GDM1 (cell line): ENCODE measurements around the gene SLCO4A1.

Experiments
- DNase-seq: peaks from one replicate; lab custom pipeline; 2025; lab: John Stamatoyannopoulos, UW

SLCO4A1 gene, protein sequence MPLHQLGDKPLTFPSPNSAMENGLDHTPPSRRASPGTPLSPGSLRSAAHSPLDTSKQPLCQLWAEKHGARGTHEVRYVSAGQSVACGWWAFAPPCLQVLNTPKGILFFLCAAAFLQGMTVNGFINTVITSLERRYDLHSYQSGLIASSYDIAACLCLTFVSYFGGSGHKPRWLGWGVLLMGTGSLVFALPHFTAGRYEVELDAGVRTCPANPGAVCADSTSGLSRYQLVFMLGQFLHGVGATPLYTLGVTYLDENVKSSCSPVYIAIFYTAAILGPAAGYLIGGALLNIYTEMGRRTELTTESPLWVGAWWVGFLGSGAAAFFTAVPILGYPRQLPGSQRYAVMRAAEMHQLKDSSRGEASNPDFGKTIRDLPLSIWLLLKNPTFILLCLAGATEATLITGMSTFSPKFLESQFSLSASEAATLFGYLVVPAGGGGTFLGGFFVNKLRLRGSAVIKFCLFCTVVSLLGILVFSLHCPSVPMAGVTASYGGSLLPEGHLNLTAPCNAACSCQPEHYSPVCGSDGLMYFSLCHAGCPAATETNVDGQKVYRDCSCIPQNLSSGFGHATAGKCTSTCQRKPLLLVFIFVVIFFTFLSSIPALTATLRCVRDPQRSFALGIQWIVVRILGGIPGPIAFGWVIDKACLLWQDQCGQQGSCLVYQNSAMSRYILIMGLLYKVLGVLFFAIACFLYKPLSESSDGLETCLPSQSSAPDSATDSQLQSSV

GRCh38 chr20:62642051-62642665 is at the start of gene SLCO4A1:
TSS of gene SLCO4A1 (plus strand) at chr20:62642503. CDS start at chr20:62656455, 13,952 bp downstream.
- peak; percentile 89 for DNase-seq

- no peak for DNase-seq
Observed at GRCh38 chr20:62592506-62593177, 49.7 kb upstream of the SLCO4A1 start.

DNA sequence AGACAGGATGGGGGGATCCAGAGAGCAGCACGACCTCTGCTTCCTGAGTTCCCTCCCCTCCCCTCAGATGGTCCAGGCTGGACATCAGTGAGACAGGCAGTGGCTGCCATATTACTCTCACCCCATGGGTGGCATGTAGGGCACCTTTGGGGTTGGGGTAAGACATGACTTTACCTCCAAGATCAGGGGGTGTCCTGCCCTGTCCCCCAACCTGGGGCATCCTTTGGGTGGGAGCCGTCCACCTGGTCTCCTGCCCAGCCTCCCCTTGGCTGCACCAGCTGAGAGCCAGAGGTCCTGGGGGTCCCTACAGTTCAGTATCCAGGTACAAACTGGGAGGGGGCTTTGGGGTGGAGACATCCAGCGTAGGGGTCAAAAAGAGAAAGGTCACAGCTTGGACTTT is 48.7 kb upstream of the SLCO4A1 start:
- no peak for DNase-seq

GRCh38 chr20:62595069-62595468 is 47.2 kb upstream of the SLCO4A1 start:
- no peak for DNase-seq

GRCh38 chr20:62595491-62595890 is 46.8 kb upstream of the SLCO4A1 start:
- DNase-seq: no peak

DNA sequence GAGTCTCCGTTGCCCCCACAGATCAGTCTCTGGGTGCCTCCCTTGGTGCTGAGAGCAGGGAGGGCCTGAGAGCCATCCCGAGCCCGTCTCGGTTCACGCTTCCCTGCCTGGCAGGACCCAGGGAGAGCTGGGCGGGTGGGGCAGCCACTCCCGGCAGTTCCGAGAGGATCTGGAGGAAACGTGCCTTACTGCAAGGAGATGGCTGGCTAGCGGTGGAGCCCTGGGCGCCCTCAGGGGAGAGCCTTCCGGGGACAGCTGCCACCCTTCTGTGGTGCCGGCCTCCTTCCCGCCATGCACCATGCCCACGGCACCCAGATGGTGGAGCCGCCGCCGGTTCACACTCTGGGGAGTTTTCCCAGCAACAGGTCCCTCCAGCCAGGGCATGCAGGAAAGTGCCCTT is 45.8 kb upstream of the SLCO4A1 start:
- DNase-seq: no peak

DNA sequence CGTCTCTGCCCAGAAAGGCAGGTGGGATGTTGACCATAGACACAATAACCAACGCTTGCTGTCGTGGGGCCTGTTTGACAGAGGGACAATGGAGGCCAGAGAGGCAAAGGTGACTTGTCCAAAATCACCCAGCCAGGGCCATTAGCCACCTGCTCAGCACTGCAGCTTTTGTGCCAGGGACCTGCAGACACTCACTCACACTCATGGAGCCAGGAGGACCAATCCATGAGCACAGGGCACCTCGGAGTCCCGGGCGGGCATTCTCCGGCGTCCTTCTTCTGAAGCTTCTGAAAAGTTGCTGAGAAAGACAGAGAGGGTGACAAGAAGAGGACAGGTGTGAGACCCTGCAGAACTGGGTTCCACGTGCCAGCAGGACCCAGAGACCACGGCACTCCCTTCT is 45.4 kb upstream of the SLCO4A1 start:
- DNase-seq: no peak

DNA sequence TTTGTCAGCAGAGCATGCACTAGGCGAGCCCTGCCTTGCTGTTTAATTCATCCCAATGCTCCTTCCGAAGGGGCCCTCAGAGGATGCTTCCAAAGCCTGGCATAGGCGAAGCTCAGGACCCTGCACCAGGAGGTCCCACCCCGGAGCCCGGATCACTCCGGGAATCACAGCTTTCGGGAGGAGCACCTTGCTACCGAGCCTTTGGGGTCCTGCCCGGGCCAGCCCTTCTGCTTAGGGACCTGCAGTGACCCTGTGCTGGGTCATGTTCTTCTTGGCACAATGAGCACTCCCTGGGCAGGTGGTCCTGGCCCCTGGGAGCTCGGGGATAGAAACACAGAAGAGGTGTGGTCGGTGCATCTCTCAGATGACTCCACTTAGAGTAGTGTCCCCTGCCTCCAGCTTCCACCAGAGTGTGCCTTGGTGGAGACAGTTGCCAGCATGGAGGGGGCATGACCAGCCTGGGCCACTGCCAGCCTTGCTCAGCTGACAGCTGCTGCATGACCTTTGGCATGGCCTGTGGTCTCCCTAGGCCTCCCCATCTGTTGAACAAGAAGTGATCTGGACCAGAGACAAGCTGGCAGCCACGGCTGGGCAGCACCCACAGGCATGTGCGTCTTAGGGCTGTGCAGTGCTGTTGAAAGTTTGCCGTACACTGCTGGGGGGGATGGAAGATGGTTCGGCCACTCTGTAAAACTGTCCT is 44.7 kb upstream of the SLCO4A1 start:
- no peak for DNase-seq

- no peak for DNase-seq
Observed at GRCh38 chr20:62598761-62599194, 43.5 kb upstream of the SLCO4A1 start.

DNA sequence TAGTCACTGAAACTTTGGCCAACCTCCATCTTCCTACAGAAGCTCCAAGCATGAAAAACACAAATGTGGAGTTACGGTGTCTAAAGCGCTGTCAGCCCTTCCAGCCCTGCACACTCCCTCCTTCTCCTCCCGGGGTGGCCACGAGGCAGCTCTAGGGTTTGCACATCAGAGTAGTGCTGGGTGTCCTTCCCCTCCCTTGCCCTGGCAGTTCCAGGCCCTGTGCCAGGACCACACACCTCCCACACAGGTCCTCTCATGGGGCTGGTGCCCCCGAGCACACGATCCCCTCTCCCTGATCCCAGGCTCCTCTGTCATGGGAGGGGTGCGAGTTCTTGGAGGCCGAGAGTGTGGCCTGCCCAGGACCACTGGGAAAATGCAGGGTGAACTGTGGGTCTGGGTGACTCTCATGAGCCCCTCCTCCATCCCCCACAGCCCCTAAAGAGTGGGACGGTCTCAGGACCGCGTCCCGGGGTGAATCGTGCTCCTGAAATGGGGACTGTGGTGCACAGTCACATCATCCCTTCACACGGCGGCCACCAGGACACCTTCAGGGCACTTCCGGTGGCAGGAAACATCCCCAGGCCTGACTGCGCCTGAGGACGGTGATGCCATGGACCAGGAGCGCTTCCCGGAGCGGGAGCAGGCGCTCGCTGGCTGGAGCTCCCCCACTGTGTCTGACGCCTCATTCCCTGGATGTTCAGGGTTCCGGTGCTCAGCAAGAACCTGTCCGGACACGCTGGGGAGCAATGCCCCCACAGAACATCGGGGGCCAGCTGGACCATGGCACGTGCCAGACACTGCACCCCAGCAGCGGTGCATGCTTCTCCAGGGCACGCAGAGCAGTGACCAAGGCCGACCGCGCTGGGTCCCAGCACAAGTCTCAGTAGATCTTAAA is 42.8 kb upstream of the SLCO4A1 start:
- DNase-seq: no peak

- DNase-seq: no peak
Observed at GRCh38 chr20:62601172-62601571, 41.1 kb upstream of the SLCO4A1 start.

- DNase-seq: no peak
Observed at GRCh38 chr20:62601714-62602113, 40.6 kb upstream of the SLCO4A1 start.

GRCh38 chr20:62602550-62602949 is 39.8 kb upstream of the SLCO4A1 start:
- DNase-seq: no peak

DNA sequence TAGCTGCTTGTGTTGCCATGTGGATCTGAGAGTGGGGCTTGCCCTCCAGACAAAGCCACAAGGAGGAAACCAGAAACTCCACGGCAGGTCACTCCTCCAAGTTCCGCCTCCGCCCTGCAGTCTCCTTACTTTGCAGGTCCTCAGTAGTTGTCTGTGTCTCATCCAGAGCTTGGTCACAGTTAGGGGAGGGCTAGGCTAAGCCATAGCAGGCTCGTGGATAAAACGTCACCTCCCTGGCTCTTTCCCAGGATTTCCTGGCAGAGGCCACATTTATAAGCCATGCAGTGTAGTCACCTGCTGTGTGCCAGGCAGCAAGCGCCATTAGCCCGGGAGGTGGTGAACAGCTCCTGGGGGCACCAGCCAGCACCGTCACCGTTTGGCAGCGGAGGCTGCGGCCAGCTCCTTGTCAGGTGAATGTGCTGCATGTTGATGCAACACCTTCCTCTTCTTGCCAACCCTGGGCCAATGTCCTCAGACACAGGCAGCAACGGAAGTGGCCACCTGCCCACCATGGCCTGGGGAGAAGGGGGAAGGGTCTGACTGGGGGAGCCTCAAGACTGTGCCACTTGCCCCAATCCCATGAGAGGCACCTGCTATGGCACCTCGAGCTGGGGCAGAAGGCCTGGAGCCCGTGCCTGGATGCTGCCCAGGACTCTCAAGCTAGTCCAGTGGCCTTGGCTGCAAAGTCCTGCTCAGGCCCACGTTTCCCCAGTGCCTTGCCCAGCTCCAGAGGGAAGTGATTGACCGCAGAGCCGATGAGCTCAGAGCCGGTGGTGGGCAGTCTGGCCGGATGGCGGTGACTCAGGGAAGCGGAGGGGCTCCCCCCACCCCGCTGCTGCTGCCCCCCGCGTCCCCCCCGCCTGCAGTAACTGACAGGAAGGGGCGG is 39.0 kb upstream of the SLCO4A1 start:
- DNase-seq: peak; percentile 85

DNA sequence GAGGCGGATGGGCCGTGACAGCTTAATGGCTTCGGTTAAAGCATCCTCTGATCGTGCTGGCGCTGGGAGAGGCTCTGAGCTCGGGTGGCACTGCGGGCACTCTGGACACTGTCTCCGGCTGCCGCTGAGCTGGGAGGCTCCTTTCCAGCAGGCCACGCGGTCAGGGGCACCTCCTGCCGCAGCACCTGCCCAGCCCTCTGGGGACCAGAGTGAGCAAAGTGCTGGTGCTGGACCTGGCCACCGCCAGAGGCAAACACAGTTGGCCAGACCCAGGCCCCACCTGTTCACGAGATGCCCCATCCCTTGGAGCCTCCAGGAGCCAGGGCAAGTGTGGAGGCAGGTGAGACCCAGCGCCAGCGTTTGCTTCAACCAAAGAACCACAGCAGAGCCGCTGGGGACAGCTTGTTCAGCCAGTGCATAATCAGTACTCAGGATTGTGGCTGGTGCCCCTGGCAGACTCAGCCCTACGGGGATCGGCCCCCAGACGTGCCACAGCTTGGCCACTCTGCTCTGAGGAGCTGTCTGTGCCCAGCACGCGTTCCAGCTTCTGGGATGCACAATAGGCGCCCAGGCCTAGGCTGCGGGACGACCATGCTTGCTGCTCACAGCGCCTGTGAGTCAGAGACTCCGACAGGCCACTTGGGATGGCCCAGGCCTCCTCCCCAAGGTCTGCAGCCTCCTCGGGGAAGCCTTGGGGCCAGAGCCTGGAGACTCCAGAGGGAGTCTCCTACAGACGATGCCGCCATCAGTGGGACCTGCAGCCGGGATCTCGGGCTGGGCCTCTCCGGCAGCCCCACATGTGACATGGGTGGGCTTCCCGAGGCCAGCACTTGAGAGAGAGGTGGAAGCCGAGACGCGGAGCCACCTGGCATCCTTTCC is 38.2 kb upstream of the SLCO4A1 start:
- no peak for DNase-seq

- DNase-seq: no peak
Observed at GRCh38 chr20:62604796-62605195, 37.5 kb upstream of the SLCO4A1 start.

GRCh38 chr20:62605236-62605943 is 36.9 kb upstream of the SLCO4A1 start:
- DNase-seq: no peak

DNA sequence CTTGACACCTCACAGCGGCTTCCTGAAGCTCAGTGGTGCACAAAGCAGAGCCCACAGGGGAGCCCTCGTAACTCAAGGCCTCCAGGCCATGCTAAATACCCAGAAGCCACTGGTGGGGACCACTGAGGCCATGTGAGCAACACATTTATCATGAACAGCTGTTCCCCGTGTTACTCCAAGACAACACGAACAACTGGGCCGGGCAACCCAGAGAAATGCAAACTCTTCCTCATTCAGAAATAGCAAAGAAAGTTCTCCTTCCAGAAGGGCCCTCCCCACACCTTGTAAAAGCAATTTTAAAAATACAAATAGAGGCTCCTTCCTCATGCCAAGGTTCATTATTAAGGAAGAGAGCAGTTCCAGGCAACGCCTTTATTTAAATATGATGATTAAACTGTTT is 36.3 kb upstream of the SLCO4A1 start:
- DNase-seq: no peak
